LoVo (cell line): ENCODE data around the gene PANK1.

Experiments used
- DNase-seq: peaks from one replicate; pipeline ENCODE4 v3.0.0-alpha.2; 2016; ENCODE audit warnings: low spot score

Gene PANK1

DNA sequence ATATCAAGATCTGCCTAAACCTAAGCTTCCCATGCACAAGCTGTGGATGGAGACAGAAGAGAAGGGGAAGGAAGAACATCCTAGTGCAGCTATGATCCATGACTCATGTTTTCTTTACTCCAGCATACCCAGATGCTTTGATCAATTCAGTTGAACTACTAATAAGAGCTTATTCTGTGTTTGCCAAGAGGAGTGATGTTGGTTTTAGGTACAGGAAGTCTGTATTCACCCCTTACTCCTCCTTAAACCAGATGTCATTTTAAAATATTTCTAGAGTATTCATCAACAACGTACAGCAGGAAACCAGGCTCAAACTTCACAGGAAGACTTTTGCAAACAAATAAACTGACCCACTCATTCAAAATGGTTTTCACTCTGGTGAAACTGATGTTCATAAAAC lies 29.2 kb downstream of the PANK1 start:
- no peak for DNase-seq

DNA sequence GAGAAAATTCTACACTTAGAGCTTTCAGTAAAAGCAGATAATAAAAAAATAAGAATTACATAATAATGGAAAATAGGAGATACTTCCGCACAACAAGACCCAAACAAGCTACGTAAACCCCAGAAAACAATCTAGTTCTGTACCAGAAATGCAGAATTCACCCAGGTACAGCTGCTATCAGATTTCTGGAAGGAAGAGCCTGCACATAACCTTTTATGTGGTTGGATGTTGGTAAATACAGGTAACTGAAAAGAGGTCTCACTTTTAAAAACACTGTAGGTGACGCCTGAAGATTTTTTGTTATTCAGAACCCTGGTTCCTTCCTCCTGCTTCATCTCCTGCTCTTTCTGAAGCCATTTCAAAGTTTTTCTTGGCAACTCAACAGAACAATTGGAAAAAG lies 29.9 kb downstream of the PANK1 start:
- DNase-seq = no peak

DNA sequence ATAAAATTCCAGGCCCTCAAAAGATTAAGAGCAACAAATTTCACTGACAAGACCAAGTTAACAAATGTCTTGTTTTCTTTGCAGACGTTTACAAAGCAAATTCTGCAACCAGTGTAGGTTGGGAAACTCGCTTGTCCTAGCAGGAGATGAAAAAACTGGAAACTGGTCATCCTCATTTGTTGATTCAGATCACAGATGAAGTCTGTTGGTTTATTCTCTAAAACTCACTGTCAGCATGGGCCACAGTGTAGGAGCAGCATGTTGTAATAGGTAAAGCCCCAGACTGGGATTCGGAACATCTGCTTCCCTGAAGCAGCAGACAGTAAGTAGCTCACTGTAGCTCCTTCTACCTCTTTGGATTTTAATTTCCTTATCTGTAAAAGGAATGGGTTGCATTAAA lies 31.5 kb downstream of the PANK1 start:
- DNase-seq = no peak

DNA sequence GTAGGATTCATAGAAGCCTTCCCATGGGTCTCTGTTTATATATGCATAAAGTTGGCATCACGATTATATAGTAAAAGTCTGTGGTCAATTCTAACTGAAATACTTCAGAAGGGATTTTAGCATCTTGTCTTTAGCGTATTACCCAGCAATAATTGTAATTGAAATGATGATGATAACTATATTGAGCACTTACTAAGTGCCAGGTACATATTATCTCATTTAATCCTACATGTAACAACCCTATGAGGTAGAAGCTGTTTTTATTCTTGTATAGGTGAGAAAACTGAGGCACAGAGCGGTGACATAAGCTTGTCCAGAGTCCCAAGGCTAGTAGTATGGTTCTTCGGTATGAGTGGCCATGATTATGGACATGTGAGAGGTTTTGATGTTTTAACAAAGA lies 33.8 kb downstream of the PANK1 start:
- no peak for DNase-seq

DNA sequence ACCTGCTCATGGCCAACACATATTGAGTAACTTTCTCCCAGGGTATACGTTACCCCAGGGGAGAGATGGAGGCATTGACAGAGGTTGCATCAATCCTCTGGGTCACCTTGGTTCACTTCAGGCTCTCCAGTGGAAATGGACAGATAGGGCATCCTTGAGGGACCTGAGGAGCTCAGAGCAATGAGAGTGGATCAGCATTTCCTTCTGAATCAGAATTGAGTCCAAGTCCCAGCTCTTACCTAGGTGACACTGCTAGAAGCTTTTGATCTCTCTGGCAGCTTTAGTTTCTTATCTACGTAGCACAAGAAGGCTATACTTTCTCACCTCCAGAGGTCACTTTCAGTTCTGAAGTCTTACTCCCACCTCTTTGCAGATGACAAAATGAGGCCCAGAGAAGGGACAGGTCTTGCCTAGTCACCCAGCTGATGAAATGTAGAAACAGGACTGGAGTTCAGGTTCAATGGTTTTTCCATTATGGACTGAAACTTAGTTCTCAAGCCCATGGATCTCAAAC lies 35.2 kb downstream of the PANK1 start:
- no peak for DNase-seq

DNA sequence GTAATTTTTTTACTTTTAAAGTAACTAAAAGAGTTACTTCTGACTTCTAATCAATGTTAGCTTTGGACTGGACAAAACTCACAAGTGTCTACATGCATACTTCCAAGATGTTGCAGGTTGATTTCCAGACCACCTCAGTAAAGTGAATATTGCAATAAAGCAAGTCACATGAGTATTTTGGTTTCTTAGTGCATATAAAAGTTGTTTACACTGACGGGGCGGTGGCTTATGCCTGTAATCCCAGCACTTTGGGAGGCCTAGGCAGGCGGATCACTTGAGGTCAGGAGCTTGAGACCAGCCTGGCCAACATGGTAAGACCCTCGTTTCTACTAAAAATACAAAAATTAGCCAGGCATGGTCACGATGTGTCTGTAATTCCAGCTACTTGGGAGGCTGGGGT lies 40.8 kb downstream of the PANK1 start:
- DNase-seq = no peak

DNA sequence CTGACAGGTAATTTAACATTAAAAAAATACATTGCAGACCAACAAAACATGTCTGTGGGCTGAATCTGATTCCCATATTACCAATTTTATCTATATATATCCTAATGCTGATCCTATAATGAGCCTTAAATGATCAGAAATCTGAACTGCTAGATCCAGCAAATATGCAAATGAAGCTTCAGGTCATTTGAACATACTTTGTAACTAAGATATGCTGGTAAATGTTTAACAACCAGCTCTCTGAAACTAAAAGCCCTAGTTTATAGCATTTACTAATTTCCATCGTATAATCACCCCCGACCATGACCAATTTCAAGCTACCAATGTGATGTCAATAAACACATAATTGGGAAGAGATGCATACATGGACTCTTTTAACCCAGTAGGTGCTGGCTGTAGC lies 42.1 kb downstream of the PANK1 start:
- no peak for DNase-seq

DNA sequence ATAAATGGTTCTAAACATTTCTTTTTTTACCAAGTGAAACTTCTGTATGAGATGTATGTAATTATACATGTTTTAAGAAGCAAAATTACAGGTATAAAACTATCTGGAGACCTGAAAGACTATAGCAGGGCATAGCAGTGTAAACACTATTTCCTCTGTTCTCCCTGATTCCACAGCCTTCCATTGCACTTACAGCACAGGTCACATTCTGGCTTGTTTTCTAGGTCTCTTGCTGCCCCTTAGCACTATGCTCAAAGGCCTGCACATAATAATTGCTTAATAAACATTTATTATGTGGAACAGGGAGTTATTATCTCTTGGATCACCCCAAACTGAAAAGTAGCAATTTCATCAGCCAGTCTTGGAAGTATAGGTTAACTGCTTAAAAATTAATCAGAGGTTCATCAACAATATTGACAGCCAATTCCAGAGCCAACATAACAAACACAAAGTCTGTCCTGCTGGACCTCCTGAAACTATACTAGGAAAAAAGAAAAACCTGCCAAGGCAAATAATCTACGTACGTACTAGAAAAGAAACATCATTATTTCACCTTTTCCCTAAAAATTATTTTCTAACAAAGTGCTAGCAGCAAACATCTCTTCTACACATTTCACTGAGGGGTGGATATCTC lies 43.2 kb downstream of the PANK1 start:
- no peak for DNase-seq

DNA sequence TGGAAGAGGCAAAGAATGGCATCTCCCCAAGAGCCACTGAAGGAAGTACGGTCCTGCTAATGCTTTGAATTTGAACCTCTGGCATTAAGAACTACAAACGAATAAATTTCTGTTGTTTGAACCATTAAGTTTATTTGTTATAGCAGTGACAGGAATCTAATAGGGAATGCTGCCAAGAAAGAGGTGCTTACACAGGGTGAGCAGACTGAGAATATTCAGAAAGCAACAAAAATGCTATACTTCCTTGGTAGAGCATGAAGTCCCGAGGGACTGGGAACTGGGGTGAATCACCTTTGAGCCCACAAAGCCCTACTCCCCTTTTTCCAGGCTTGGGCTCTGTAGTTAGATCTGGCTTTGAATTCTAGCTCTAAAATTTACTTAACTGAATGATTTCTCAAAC lies 45.0 kb downstream of the PANK1 start:
- no peak for DNase-seq

DNA sequence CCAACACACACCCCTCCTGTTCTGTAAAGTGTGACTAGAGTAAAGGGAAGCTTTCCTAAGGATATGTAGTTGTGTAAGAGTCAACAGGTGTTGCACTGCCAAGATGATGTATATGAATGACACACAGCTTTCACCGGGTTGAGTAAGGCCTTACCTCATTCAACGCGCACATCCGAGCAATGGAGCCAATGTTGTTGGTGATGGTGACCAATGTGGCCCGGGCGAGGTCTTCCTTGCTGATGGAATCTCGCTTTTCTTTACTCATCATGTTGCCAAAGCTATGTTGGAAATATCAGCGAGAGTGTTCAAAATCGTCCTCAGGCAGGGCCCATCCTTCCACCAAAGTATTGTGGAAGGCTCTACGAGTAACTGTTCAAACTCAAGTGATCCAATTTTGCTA lies 52.0 kb downstream of the PANK1 start:
- no peak for DNase-seq

DNA sequence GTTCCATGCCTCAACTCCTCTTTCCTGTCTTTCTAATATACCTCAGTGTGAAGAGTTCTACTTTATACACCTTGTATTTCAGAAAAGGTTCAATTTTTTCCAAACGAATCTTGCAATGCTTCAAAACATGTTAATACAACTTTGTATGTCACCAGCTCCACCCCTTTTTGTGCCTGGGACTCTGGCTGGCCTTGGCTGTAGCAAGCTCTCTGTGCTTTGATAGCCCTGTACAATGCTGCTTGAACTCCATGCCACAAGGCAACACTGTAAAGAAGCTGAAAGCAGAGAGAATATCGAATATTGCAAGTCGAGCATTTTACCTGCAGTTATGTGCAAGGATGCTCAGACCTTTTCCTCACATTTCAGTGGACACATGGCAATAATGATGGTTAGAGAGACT lies 52.5 kb downstream of the PANK1 start:
- DNase-seq = no peak

DNA sequence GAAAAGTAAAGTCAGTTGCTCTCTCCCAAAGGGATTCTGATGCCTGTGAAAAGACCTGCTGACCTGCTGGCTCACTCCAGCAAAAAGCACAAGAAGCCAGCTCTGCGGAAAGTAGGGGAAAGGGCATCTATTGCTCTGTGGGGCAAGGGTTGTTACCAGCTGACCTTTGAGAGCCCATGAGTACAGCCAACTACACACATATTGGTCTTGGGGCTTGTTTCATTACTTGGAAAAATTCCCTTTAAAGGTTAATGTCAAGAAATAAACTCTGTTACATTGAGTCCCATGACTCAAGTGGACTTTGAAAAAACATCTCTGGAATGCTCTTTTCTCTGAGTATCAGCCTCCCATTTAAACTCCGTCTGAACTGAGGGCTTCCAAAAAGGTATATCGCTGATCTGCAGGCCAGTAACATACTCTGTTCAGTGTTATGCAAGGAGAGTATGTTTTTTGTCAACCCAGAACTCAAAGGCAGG lies 53.2 kb downstream of the PANK1 start:
- no peak for DNase-seq

DNA sequence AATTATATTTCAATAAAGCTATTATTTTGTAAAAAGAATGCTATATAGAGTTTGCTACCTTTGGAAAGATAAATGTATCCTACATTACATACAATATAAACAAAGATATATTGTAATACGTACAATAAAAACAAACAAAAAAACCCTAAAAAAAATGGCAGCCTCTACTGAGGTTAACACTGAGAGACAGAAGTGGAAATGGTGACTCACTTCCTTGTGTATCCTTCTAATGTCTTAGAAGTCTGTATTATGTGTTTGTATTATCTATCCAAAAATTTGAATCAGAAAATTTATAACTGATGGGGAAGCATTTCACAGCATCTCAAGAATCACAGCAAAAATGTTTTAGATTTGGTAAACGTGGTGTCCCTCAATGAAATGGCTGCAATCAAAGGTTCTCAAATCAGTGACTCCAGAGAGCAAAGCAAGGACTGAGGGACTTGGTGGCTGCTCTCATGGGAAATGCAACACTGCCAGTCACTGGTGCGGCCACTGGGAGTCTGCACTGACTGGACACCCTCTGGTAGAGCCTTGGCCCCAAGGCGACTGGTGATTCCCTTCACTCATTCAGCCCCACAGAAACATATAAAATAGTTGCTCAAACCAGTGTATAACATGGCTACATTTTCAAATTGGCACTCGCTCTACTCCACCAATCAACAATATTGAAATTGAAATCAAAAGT lies 53.8 kb downstream of the PANK1 start:
- DNase-seq = no peak

DNA sequence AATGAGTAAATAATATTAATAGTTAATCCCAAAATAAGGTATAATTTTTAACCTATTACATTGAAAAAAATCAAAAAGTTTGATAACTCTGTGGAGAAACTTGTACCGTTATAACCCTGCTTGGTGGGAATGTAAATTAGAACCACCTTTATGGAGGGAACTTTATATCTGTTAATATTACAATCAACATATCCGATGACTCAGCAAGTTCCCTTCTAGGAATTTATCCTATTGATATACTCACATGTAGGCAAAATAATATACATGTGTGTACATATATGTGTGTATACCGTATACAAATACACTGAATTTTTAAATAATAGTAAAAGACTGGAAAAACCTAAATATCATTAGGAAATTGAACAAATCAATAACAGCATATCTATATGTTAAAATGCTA lies 54.7 kb downstream of the PANK1 start:
- no peak for DNase-seq

DNA sequence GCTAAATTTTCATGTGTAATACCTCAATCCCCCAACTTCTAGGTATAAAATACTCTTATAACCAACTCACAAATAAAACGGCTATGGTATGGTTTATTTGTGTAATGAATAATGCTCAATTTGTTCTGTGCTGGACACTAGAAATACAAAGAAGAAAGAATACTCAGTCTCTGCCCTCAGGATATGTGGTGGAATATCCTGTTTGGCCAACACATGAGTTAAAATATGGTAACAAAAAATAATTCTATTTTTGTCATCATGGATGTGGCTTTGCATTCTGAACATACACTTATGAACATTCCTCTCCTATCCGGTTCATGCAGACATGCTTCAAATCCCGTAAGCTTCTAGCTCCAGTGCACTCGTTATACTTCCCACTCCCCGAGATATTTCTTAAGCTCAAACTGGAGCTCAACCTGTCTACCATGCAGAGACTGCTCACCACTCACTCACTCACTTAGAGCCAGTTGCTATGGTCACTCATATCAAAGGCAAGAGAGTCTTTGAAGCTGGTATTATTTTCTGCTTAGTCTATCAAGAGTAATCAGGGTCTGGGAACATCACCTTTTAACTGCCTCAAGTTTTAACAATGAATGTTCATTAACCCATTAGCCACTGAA lies 55.8 kb downstream of the PANK1 start:
- DNase-seq = no peak

DNA sequence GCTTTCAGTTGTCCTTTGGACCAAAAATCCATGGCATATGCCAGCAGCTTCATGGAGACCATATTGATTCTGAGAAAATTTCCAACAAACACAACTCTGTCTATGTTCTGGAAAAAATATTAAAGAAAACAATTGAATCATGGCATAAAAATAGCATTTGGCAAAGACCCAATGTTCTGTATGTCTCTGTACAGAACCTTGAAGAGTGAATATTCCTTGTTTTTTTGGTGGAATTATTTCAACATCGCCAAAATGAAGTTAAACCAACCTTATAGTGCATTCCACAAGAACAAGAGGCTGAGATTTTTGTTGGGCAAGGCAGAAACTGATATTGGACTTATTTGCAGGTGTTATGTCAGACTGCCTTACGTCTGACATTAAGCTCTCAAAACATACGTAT lies 56.4 kb downstream of the PANK1 start:
- DNase-seq = no peak

DNA sequence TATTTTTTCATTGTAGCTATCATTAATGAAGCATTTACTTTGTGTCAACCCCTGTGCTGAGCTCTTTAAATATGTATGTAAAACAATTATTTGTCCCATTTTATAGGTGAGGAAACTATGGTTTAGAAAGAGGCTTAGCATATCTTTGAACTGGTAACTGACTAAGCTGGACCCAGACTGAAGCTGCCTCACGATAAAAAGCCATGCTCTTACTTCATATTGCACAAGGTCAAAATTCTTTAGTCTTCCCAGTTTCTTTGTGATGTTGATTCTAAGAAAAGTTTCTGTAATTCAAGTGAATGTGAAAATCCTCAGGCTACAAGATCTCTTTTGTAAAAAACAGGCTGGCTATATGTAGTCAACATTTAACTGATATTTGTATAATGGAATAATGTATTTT lies 63.0 kb downstream of the PANK1 start:
- no peak for DNase-seq

DNA sequence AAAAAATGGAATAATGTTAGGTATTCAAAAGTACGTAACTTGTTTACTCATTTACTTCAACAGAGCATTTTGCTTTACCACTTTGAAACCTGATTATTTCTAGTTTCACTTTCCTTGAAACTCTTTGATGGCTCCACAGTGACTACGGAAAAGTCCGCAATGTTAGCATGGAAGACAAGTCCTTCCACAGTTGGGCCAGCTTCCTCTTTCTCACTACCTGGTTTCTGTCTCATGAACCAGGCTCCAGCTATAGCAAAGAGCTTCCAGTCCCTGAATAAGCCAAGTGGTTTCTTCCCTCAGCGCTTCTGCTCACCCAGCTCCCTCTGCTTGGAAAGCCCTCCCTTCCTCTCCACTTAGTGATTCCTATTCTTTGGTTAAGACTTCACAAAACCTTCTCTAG lies 64.8 kb downstream of the PANK1 start:
- DNase-seq = no peak

DNA sequence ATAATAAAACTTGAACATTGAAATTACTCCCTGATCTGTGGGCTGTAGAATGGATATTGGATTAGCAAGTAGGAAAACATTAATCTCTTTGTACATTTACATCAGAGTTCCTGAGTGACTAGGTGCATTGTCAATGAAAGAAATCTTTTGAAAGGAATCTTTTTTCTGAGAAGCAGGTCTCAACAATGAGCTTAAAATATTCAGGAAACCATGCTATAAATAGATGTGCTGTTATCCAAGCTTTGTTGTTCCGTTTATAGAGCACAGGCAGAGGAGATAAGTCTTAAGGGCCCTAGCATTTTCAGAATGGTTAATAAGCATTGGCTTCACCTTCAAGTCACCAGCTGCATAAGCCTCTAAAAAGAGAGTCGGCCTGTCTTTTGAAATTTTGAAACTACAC lies 68.3 kb downstream of the PANK1 start:
- DNase-seq = no peak

DNA sequence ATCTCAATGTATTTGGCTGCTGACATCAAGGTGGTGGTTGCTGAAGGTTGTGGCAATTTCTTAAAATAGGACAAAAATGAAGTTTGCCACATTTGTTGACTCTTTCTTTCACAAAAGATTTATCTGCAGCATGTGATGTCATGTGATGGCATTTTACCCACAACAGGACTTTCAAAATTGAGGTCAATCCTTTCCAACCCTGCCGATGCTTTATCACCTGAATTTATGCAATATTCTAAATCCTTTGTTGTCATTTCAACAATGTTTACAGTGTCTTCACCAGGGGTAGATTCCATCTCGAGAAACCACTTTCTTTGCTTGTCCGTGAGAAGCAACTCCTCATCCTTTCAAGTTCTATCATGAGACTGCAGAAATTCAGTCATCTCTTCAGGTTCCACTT lies 69.0 kb downstream of the PANK1 start:
- no peak for DNase-seq

DNA sequence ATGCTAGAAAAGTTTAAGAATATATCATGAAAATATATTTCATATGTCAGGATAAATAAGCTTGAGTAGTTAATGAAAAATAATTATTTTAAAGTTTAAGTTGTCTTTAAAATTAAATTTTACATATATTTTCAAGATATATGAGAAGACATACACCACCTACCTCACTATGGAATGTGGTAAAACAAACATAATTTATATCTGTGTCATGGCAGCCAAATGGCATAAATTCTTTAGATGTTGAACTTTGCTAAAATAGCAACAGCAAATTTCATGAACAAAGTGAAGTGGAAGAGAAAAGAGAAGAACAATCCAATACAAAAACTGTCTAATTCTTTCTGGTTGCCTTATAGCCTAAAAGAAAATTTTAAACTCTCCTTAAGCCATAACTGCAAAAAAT lies 70.0 kb downstream of the PANK1 start:
- no peak for DNase-seq

DNA sequence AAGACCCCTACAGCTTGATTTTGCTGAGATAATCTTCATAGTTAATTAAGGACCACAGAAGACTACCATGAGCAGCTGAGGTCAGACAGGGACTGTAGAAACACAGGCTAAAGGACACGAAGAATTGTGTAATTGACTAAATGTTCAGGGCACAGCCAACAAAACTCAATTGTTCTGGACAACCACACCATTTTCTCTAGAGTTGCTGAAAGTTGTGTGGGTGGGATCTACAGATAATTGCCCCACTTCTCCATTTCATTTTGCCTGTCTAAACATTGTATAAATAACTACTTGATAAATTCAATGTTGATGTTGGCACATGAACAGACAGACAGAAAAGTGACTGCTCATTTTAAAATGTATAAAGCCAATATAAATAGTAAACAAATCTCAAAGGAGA lies 70.7 kb downstream of the PANK1 start:
- no peak for DNase-seq

DNA sequence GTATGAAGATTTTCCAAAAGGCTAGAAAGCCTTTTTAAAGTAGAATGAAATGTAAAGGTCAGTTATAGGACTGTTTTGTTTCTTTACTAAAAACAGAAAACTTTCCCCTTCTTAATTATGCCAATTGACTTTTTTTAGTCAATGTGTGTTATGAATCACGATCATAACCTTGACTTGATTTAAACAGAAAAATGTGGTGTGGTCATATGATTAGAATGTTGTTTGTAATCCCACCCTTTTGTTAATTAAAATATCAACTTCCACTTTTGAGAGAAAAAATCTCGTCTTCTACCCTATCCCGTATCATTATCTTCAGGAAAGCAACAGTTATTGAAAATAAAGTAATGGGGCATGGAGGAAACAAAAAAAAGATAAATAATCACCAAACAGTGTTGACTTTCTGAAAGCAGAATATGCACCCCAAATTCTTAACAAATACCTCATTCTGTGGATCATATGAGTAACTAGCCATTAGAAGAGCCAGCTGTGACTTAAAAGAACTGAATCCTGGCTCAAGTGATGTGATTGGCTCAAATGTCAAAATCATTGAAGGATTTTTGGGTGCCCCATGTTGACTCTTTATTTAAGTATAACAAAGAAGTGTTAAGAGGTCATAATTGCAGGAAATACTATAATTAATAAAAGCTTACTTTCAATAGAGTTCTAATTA lies 77.3 kb downstream of the PANK1 start:
- DNase-seq = no peak
